Upper lobe of right lung (tissue), 1 donor: ENCODE measurements around the gene TMEM150C. TPM values are rescaled to one million over a fixed set of nuclear protein-coding genes. Genes with fewer than 3 reads are reported as not detected.

ENCODE experiments used
- ATAC-seq: fragments of 200-7000 bp; cut with Tn5 transposase; one replicate; pipeline ENCODE4 v1.9.1; 2020; ENCODE audit warnings: mild to moderate bottlenecking, moderate library complexity
- DNase-seq: peaks from one replicate; pipeline ENCODE4 v3.0.0-alpha.2; 2020
- H3K27ac ChIP-seq: fragments of 200-600 bp; one replicate; pipeline ENCODE4 v1.8.0; 2022
- H3K27me3 ChIP-seq: fragments of 200-600 bp; one replicate; pipeline ENCODE4 v1.8.0; 2022; ENCODE audit warnings: mild to moderate bottlenecking
- H3K36me3 ChIP-seq: fragments of 200-600 bp; one replicate; pipeline ENCODE4 v1.8.0; 2022
- H3K4me1 ChIP-seq: fragments of 200-600 bp; one replicate; pipeline ENCODE4 v1.8.0; 2022
- H3K4me3 ChIP-seq: fragments of 200-600 bp; one replicate; pipeline ENCODE4 v1.8.0; 2022; ENCODE audit warnings: mild to moderate bottlenecking
- H3K9me3 ChIP-seq: fragments of 200-600 bp; one replicate; pipeline ENCODE4 v1.8.0; 2022
- intact Hi-C: fragments of 100-400 bp; cut with DNase I; formaldehyde crosslinking; loops from one replicate; pipeline ENCODE4 v1.11.0; 2022
- total RNA-seq: library from RNA; stranded (reverse); fragmentation: NEBNext Ultra II Directional; extraction: Animal tissue kit (Norgen Biotek cat#: 25700); gene quantifications from one replicate; pipeline ENCODE4 v1.2.1, GENCODE V29; 2021
- TF ChIP-seq, protein P1 (sequence below): fragments of 200-600 bp; IDR thresholded peaks from one replicate; pipeline ENCODE4 v1.8.0; 2022; ENCODE audit warnings: antibody characterized with exemption
- donor health status: DM: no; HTN: yes; CAD: no; lungs with severe emphysema.

TMEM150C gene
- total RNA-seq, 1 donor from 2014 or later, result 5.9 TPM

- H3K9me3 ChIP-seq, result no peaks in the 10 kb centered on the region
- no peaks in the 10 kb centered on the region for H3K27me3 ChIP-seq
- no peaks in the 10 kb centered on the region for H3K4me1 ChIP-seq
- H3K4me3 ChIP-seq, result no peak overlapping the region
- intact Hi-C loops, result no loop called here
- H3K27ac ChIP-seq, result no peak overlapping the region
- DNase-seq, result no peak
- TF ChIP-seq, protein P1, sequence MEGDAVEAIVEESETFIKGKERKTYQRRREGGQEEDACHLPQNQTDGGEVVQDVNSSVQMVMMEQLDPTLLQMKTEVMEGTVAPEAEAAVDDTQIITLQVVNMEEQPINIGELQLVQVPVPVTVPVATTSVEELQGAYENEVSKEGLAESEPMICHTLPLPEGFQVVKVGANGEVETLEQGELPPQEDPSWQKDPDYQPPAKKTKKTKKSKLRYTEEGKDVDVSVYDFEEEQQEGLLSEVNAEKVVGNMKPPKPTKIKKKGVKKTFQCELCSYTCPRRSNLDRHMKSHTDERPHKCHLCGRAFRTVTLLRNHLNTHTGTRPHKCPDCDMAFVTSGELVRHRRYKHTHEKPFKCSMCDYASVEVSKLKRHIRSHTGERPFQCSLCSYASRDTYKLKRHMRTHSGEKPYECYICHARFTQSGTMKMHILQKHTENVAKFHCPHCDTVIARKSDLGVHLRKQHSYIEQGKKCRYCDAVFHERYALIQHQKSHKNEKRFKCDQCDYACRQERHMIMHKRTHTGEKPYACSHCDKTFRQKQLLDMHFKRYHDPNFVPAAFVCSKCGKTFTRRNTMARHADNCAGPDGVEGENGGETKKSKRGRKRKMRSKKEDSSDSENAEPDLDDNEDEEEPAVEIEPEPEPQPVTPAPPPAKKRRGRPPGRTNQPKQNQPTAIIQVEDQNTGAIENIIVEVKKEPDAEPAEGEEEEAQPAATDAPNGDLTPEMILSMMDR, result no peak
- no peak for ATAC-seq
- no peaks in the 10 kb centered on the region for H3K36me3 ChIP-seq
Measured at GRCh38 chr4:82601242-82602015, 39.6 kb upstream of the TMEM150C start.

- intact Hi-C loops, result no loop called here
- Histone ChIP-seq H3K27me3 (peaks cover 4% of the 10 kb centered on the region), H3K27ac (no peak overlapping the region), H3K4me3 (no peak overlapping the region), H3K36me3 (no peaks in the 10 kb centered on the region), H3K4me1 (no peaks in the 10 kb centered on the region), H3K9me3 (no peaks in the 10 kb centered on the region)
- TF ChIP-seq, protein P1, result no peak
- ATAC-seq (no peak), DNase-seq (no peak)
Measured at GRCh38 chr4:82599336-82599735, 37.5 kb upstream of the TMEM150C start.

GRCh38 chr4:82594456-82594855, 32.7 kb upstream of the TMEM150C start:
- no peaks in the 10 kb centered on the region for H3K36me3 ChIP-seq
- TF ChIP-seq, protein P1, result no peak
- H3K27me3 ChIP-seq, result peaks cover 4% of the 10 kb centered on the region
- H3K9me3 ChIP-seq, result no peaks in the 10 kb centered on the region
- no peak for DNase-seq
- no peaks in the 10 kb centered on the region for H3K4me1 ChIP-seq
- no peak overlapping the region for H3K4me3 ChIP-seq
- H3K27ac ChIP-seq, result no peak overlapping the region
- no peak for ATAC-seq
- intact Hi-C loops, result no loop called here

GRCh38 chr4:82593411-82593810, 31.6 kb upstream of the TMEM150C start:
- Histone ChIP-seq H3K9me3 (no peaks in the 10 kb centered on the region), H3K4me1 (no peaks in the 10 kb centered on the region), H3K4me3 (no peak overlapping the region), H3K27ac (no peak overlapping the region), H3K27me3 (peaks cover 4% of the 10 kb centered on the region), H3K36me3 (no peaks in the 10 kb centered on the region)
- intact Hi-C loops, result no loop called here
- no peak for ATAC-seq
- TF ChIP-seq, protein P1, result no peak
- no peak for DNase-seq

DNA sequence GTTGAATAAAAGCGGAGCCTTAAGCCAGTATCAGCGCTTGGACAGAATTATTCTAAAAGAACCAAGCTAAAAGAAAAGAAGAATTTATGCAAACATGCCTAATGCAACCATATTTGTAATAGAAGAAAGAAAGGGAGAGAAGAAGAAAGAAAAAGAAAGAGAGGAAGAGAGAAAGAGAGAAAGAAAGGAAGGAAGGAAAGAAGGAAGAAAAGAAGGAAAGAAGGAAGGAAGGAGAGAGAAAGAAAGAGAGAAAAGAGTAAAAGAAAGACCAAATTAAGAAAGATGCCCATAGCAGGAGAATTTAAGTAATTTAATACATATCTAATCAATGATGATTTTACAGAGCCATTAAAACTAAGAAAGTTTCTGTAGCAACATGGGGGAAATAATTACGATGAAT, 30.9 kb upstream of the TMEM150C start:
- no peak for DNase-seq
- intact Hi-C loops, result no loop called here
- no peaks in the 10 kb centered on the region for H3K9me3 ChIP-seq
- TF ChIP-seq, protein P1, result no peak
- H3K4me1 ChIP-seq, result no peaks in the 10 kb centered on the region
- H3K36me3 ChIP-seq, result no peaks in the 10 kb centered on the region
- no peak overlapping the region for H3K27ac ChIP-seq
- no peak for ATAC-seq
- H3K27me3 ChIP-seq, result peaks cover 4% of the 10 kb centered on the region
- no peak overlapping the region for H3K4me3 ChIP-seq
